ENCODE data around the gene MMP24OS.
"Not testable (repeated sequence)": the region's sequence is repeated elsewhere in the genome, so short reads cannot be mapped to it uniquely, and the experiment has no call there.

Gene MMP24OS

GRCh38 chr20:35316086-35316485 is 38.2 kb upstream of the MMP24OS start:
- H2BK5ac ChIP-seq (ENCODE audit: low read length), result no peak overlapping the region
- H3K4me1 ChIP-seq (ENCODE audit: control insufficient read depth, low read depth, low read length), result peaks cover 3% of the 10 kb centered on the region
- H2BK120ac ChIP-seq (ENCODE audit: low read depth, low read length), result no peak overlapping the region
- no peaks in the 10 kb centered on the region for H3K79me2 ChIP-seq (ENCODE audit: control insufficient read depth, insufficient read depth, low read length)
- no CpG with 5 or more reads among the region's 2 CpGs for WGBS (ENCODE audit: extremely low coverage, insufficient coverage, low lambda C conversion rate)
- no peak overlapping the region for H2AK5ac ChIP-seq (ENCODE audit: low read length)
- H3K27ac ChIP-seq (ENCODE audit: low read depth, low read length), result peak overlapping the region; percentile 11
- H4K5ac ChIP-seq (ENCODE audit: low read length), result no peak overlapping the region
- no peak overlapping the region for H3K18ac ChIP-seq (ENCODE audit: low read length)
- no peak overlapping the region for H3K9ac ChIP-seq (ENCODE audit: low read length)
- H3K79me1 ChIP-seq (ENCODE audit: low read length), result no peaks in the 10 kb centered on the region
- H3K4me2 ChIP-seq (ENCODE audit: low read length), result no peak overlapping the region
- no peak overlapping the region for H3K56ac ChIP-seq (ENCODE audit: low read length)
- DNase-seq, result no peak
- no peaks in the 10 kb centered on the region for H3K27me3 ChIP-seq (ENCODE audit: insufficient read depth, low read length, poor library complexity)
- H3K4me3 ChIP-seq (ENCODE audit: low read length), result no peak overlapping the region
- H3K4ac ChIP-seq (ENCODE audit: low read depth, low read length), result no peak overlapping the region
- no peak overlapping the region for H3K23ac ChIP-seq (ENCODE audit: low read length)
- no peaks in the 10 kb centered on the region for H3K36me3 ChIP-seq (ENCODE audit: control insufficient read depth, insufficient read depth, low read length)
- H4K8ac ChIP-seq (ENCODE audit: low read depth, low read length), result no peak overlapping the region
- H2BK15ac ChIP-seq (replicated peaks; ENCODE audit: low read depth), result no peak overlapping the region

- H3K9ac ChIP-seq (ENCODE audit: low read length); DNase-seq; H3K4me3 ChIP-seq (ENCODE audit: low read length); H3K27me3 ChIP-seq (ENCODE audit: insufficient read depth, low read length, poor library complexity); H2BK5ac ChIP-seq (ENCODE audit: low read length); H3K18ac ChIP-seq (ENCODE audit: low read length); H3K56ac ChIP-seq (ENCODE audit: low read length); H3K79me2 ChIP-seq (ENCODE audit: control insufficient read depth, insufficient read depth, low read length); H3K4me1 ChIP-seq (ENCODE audit: control insufficient read depth, low read depth, low read length); H3K36me3 ChIP-seq (ENCODE audit: control insufficient read depth, insufficient read depth, low read length); H2BK120ac ChIP-seq (ENCODE audit: low read depth, low read length); H3K79me1 ChIP-seq (ENCODE audit: low read length); H4K8ac ChIP-seq (ENCODE audit: low read depth, low read length); H3K4ac ChIP-seq (ENCODE audit: low read depth, low read length); H4K5ac ChIP-seq (ENCODE audit: low read length); H3K23ac ChIP-seq (ENCODE audit: low read length); H2BK15ac ChIP-seq (replicated peaks; ENCODE audit: low read depth); H2AK5ac ChIP-seq (ENCODE audit: low read length); H3K4me2 ChIP-seq (ENCODE audit: low read length): not testable (repeated sequence)
- no CpG with 5 or more reads among the region's 7 CpGs for WGBS (ENCODE audit: extremely low coverage, insufficient coverage, low lambda C conversion rate)
- H3K27ac ChIP-seq (ENCODE audit: low read depth, low read length), result peak overlapping the region; percentile 11
Observed at GRCh38 chr20:35315632-35316020, 37.7 kb upstream of the MMP24OS start.

GRCh38 chr20:35314816-35315631 is 37.1 kb upstream of the MMP24OS start:
- no peak overlapping the region for H3K4me3 ChIP-seq (ENCODE audit: low read length)
- H2BK5ac ChIP-seq (ENCODE audit: low read length), result no peak overlapping the region
- H2AK5ac ChIP-seq (ENCODE audit: low read length), result no peak overlapping the region
- H4K5ac ChIP-seq (ENCODE audit: low read length), result no peak overlapping the region
- H3K18ac ChIP-seq (ENCODE audit: low read length), result no peak overlapping the region
- no peak overlapping the region for H3K27ac ChIP-seq (ENCODE audit: low read depth, low read length)
- no peaks in the 10 kb centered on the region for H3K79me1 ChIP-seq (ENCODE audit: low read length)
- H2BK15ac ChIP-seq (replicated peaks; ENCODE audit: low read depth), result no peak overlapping the region
- H3K4ac ChIP-seq (ENCODE audit: low read depth, low read length), result no peak overlapping the region
- no CpG with 5 or more reads among the region's 3 CpGs for WGBS (ENCODE audit: extremely low coverage, insufficient coverage, low lambda C conversion rate)
- no peak overlapping the region for H4K8ac ChIP-seq (ENCODE audit: low read depth, low read length)
- H3K27me3 ChIP-seq (ENCODE audit: insufficient read depth, low read length, poor library complexity), result no peaks in the 10 kb centered on the region
- H3K23ac ChIP-seq (ENCODE audit: low read length), result no peak overlapping the region
- DNase-seq, result no peak
- H3K9ac ChIP-seq (ENCODE audit: low read length), result no peak overlapping the region
- no peak overlapping the region for H2BK120ac ChIP-seq (ENCODE audit: low read depth, low read length)
- peak overlapping the region; percentile 38 for H3K56ac ChIP-seq (ENCODE audit: low read length)
- H3K79me2 ChIP-seq (ENCODE audit: control insufficient read depth, insufficient read depth, low read length), result no peaks in the 10 kb centered on the region
- no peaks in the 10 kb centered on the region for H3K36me3 ChIP-seq (ENCODE audit: control insufficient read depth, insufficient read depth, low read length)
- H3K4me2 ChIP-seq (ENCODE audit: low read length), result no peak overlapping the region
- peaks cover 3% of the 10 kb centered on the region for H3K4me1 ChIP-seq (ENCODE audit: control insufficient read depth, low read depth, low read length)

GRCh38 chr20:35312318-35312717 is 34.4 kb upstream of the MMP24OS start:
- no CpG with 5 or more reads among the region's 1 CpG for WGBS (ENCODE audit: extremely low coverage, insufficient coverage, low lambda C conversion rate)
- Histone ChIP-seq H3K4me1 (ENCODE audit: control insufficient read depth, low read depth, low read length) (peaks cover 3% of the 10 kb centered on the region), H3K4me3 (ENCODE audit: low read length) (no peak overlapping the region)

GRCh38 chr20:35311822-35312221 is 33.9 kb upstream of the MMP24OS start:
- H3K27me3 ChIP-seq (ENCODE audit: insufficient read depth, low read length, poor library complexity), result no peaks in the 10 kb centered on the region
- no peak overlapping the region for H3K23ac ChIP-seq (ENCODE audit: low read length)
- H3K18ac ChIP-seq (ENCODE audit: low read length), result no peak overlapping the region
- H2BK5ac ChIP-seq (ENCODE audit: low read length), result no peak overlapping the region
- H3K4me1 ChIP-seq (ENCODE audit: control insufficient read depth, low read depth, low read length), result peaks cover 3% of the 10 kb centered on the region
- no peak overlapping the region for H3K4ac ChIP-seq (ENCODE audit: low read depth, low read length)
- 100% methylated on average over 1 of the region's 5 CpGs for WGBS (ENCODE audit: extremely low coverage, insufficient coverage, low lambda C conversion rate)
- H3K4me3 ChIP-seq (ENCODE audit: low read length), result no peak overlapping the region
- no peak overlapping the region for H3K27ac ChIP-seq (ENCODE audit: low read depth, low read length)
- no peak overlapping the region for H2AK5ac ChIP-seq (ENCODE audit: low read length)
- H3K36me3 ChIP-seq (ENCODE audit: control insufficient read depth, insufficient read depth, low read length), result no peaks in the 10 kb centered on the region
- no peak overlapping the region for H3K9ac ChIP-seq (ENCODE audit: low read length)
- no peak overlapping the region for H3K4me2 ChIP-seq (ENCODE audit: low read length)
- no peak overlapping the region for H4K5ac ChIP-seq (ENCODE audit: low read length)
- H2BK15ac ChIP-seq (replicated peaks; ENCODE audit: low read depth), result no peak overlapping the region
- peak overlapping the region; percentile 57 for H2BK120ac ChIP-seq (ENCODE audit: low read depth, low read length)
- no peaks in the 10 kb centered on the region for H3K79me2 ChIP-seq (ENCODE audit: control insufficient read depth, insufficient read depth, low read length)
- DNase-seq, result no peak
- no peak overlapping the region for H3K56ac ChIP-seq (ENCODE audit: low read length)
- no peak overlapping the region for H4K8ac ChIP-seq (ENCODE audit: low read depth, low read length)
- no peaks in the 10 kb centered on the region for H3K79me1 ChIP-seq (ENCODE audit: low read length)

More at GRCh38 chr20:35312318-35312717, 34.4 kb upstream of the MMP24OS start:
- Histone ChIP-seq H2BK5ac (ENCODE audit: low read length) (no peak overlapping the region), H2BK15ac (replicated peaks; ENCODE audit: low read depth) (no peak overlapping the region), H3K23ac (ENCODE audit: low read length) (no peak overlapping the region), H3K18ac (ENCODE audit: low read length) (no peak overlapping the region), H3K4ac (ENCODE audit: low read depth, low read length) (no peak overlapping the region), H3K79me2 (ENCODE audit: control insufficient read depth, insufficient read depth, low read length) (no peaks in the 10 kb centered on the region), H3K27ac (ENCODE audit: low read depth, low read length) (no peak overlapping the region), H3K56ac (ENCODE audit: low read length) (no peak overlapping the region), H3K79me1 (ENCODE audit: low read length) (no peaks in the 10 kb centered on the region), H3K36me3 (ENCODE audit: control insufficient read depth, insufficient read depth, low read length) (no peaks in the 10 kb centered on the region), H3K4me2 (ENCODE audit: low read length) (no peak overlapping the region), H4K5ac (ENCODE audit: low read length) (no peak overlapping the region), H3K27me3 (ENCODE audit: insufficient read depth, low read length, poor library complexity) (no peaks in the 10 kb centered on the region), H4K8ac (ENCODE audit: low read depth, low read length) (no peak overlapping the region), H3K9ac (ENCODE audit: low read length) (no peak overlapping the region), H2BK120ac (ENCODE audit: low read depth, low read length) (no peak overlapping the region), H2AK5ac (ENCODE audit: low read length) (no peak overlapping the region)
- peak; percentile 86 for DNase-seq

GRCh38 chr20:35311409-35311808 is 33.5 kb upstream of the MMP24OS start:
- no peak overlapping the region for H2BK5ac ChIP-seq (ENCODE audit: low read length)
- H3K79me1 ChIP-seq (ENCODE audit: low read length), result no peaks in the 10 kb centered on the region
- no peak overlapping the region for H3K4ac ChIP-seq (ENCODE audit: low read depth, low read length)
- H3K4me3 ChIP-seq (ENCODE audit: low read length), result no peak overlapping the region
- H3K18ac ChIP-seq (ENCODE audit: low read length), result no peak overlapping the region
- no peaks in the 10 kb centered on the region for H3K36me3 ChIP-seq (ENCODE audit: control insufficient read depth, insufficient read depth, low read length)
- H3K9ac ChIP-seq (ENCODE audit: low read length), result no peak overlapping the region
- no peak overlapping the region for H4K5ac ChIP-seq (ENCODE audit: low read length)
- H3K4me1 ChIP-seq (ENCODE audit: control insufficient read depth, low read depth, low read length), result peaks cover 3% of the 10 kb centered on the region
- H3K4me2 ChIP-seq (ENCODE audit: low read length), result no peak overlapping the region
- H4K8ac ChIP-seq (ENCODE audit: low read depth, low read length), result no peak overlapping the region
- WGBS (ENCODE audit: extremely low coverage, insufficient coverage, low lambda C conversion rate), result no CpG with 5 or more reads among the region's 2 CpGs
- no peaks in the 10 kb centered on the region for H3K27me3 ChIP-seq (ENCODE audit: insufficient read depth, low read length, poor library complexity)
- no peak overlapping the region for H3K27ac ChIP-seq (ENCODE audit: low read depth, low read length)
- H3K56ac ChIP-seq (ENCODE audit: low read length), result no peak overlapping the region
- peak overlapping the region; percentile 57 for H2BK120ac ChIP-seq (ENCODE audit: low read depth, low read length)
- no peak overlapping the region for H2BK15ac ChIP-seq (replicated peaks; ENCODE audit: low read depth)
- no peak overlapping the region for H2AK5ac ChIP-seq (ENCODE audit: low read length)
- DNase-seq, result peak; percentile 58
- H3K79me2 ChIP-seq (ENCODE audit: control insufficient read depth, insufficient read depth, low read length), result no peaks in the 10 kb centered on the region
- H3K23ac ChIP-seq (ENCODE audit: low read length), result no peak overlapping the region

Measured in mesendoderm (in vitro differentiated cells).